Measurements from ENCODE around the gene OTOS. TPM values are rescaled to one million over a fixed set of nuclear protein-coding genes. Genes with fewer than 3 reads are reported as not detected.

The OTOS gene
- total and polyA plus RNA-seq, 2 of the 4 experiments (the other 2 are of a cell fraction), result 0.34 TPM; not detected in 1

DNA sequence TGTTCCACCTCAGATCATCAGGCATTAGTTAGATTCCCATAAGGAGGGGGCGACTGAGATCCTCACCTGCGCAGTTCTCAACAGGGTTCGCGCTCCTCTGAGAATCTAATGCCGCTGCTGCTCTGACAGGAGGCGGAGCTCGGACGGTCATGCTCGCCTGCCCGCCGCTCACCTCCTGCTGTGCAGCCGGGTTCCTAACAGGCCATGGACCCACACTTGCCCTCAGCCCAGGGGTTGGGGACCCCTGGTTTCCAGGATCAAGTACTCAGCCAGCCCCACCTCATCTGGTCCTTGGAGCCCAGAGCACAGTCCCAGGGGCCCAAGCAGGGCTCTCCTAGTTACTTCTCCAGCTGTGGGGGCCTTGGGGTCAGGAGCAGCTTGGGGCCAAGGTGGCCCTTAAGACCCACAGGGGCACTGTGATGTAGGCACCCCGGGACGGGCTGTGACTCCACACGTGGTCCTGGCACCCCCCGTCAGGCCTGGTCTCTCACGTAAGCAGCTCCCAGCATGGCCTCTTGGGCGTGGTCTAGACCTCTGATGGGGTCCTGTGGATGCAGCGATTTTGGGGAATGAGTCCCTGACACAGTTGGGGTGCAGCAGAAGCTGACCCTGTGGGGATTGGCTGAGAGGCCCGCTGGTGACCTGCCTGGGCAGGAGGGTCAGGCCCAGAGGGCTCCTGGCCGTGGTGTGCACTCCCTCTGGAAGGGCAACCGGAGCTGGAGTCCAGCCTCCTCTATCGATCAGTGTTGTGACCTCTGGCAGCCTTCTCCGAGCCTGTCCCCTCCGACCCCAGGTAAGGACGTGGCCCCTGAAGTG, 28.3 kb upstream of the OTOS start (continued):
- no peak for TF ChIP-seq RCOR1 (IDR thresholded peaks at IDR 0.05; ENCODE audit: insufficient replicate concordance, low read length)

DNA sequence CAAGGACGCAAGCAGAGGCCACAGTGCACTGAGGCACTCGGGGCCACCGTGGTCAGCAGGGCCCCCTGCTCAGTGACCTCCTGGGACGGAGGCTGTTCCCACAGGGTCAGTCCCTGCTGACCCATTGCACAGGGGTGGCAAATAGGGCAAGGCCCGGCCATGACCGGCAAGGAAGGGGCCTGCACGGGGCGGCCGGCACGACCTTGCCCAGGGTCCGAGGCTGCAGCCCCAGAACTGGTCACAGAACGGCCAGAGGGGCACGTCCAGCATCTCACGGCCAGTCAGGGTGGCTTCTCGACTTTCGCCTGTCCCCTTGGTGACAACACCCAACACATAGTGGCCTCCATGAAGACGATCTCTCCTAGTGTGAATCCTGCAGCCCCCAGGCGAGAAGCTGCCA, 27.6 kb upstream of the OTOS start:
- H3K9me3 ChIP-seq (ENCODE audit: control insufficient read depth, insufficient read depth, low read length), result peaks cover 4% of the 10 kb centered on the region; the same call in 1 of the 2 replicates
- CTCF ChIA-PET, result no interaction called here

More for the DNA sequence above, 27.6 kb upstream of the OTOS start:
- Histone ChIP-seq H3K14ac (replicated peaks; ENCODE audit: low read depth, low read length) (no peak overlapping the region), H2BK5ac (ENCODE audit: low read depth, low read length, poor library complexity, severe bottlenecking) (no peak overlapping the region), H4K91ac (ENCODE audit: insufficient read depth, low read depth, low read length) (no peak overlapping the region), H3K4me3 (ENCODE audit: insufficient read depth, low read depth, low read length) (no peak overlapping the region), H4K20me1 (ENCODE audit: insufficient read depth, low read length) (no peaks in the 10 kb centered on the region), H3K27ac (ENCODE audit: insufficient read depth, low read length) (no peak overlapping the region), H2AK5ac (ENCODE audit: low read depth, low read length) (no peak overlapping the region), H3K18ac (ENCODE audit: low read depth, low read length) (no peak overlapping the region), H3K36me3 (ENCODE audit: control insufficient read depth, insufficient read depth, low read length) (no peaks in the 10 kb centered on the region), H3K23ac (ENCODE audit: low read depth, low read length) (no peak overlapping the region), H2BK120ac (ENCODE audit: low read depth, low read length) (no peak overlapping the region), H3K9ac (ENCODE audit: low read depth, low read length) (no peak overlapping the region), H3K27me3 (ENCODE audit: control insufficient read depth, insufficient read depth, low read length) (peaks cover 43% of the 10 kb centered on the region), H3K4me2 (ENCODE audit: low read depth, low read length) (no peak overlapping the region), H4K5ac (ENCODE audit: low read depth, low read length) (no peak overlapping the region), H3K4me1 (ENCODE audit: control insufficient read depth, insufficient read depth, low read length) (peaks cover 3% of the 10 kb centered on the region; the same call in 1 of the 2 replicates), H3K56ac (ENCODE audit: extremely low read depth, insufficient read depth, low read length) (no peak overlapping the region), H2AK9ac (replicated peaks; ENCODE audit: low read depth, low read length, poor library complexity) (no peak overlapping the region), H2AFZ (replicated peaks; ENCODE audit: low read length, poor library complexity) (no peak overlapping the region), H2BK20ac (ENCODE audit: low read depth, low read length) (no peak overlapping the region), H3K9me1 (ENCODE audit: insufficient read depth, low read length) (no peaks in the 10 kb centered on the region), H3K4ac (ENCODE audit: low read depth, low read length) (no peak overlapping the region), H2BK15ac (ENCODE audit: low read depth, low read length) (no peak overlapping the region), H4K8ac (ENCODE audit: low read depth in 2 of 2, low read length in 2 of 2) (no peak overlapping the region), H3K79me1 (ENCODE audit: low read depth in 1 of 2, low read length in 2 of 2) (no peaks in the 10 kb centered on the region)
- TF ChIP-seq RAD21 (IDR thresholded peaks at IDR 0.05; ENCODE audit: low read length) (no peak), MXI1 (IDR thresholded peaks at IDR 0.05; ENCODE audit: borderline replicate concordance, low read depth, low read length) (no peak), POLR2A (IDR thresholded peaks at IDR 0.05; ENCODE audit: low read depth, low read length) (no peak), MAZ (IDR thresholded peaks at IDR 0.05; ENCODE audit: borderline replicate concordance, low read depth, low read length) (no peak), RFX5 (IDR thresholded peaks at IDR 0.05; ENCODE audit: low read depth, low read length) (no peak), FOS (IDR thresholded peaks at IDR 0.05; ENCODE audit: low read depth, low read length) (no peak), SMC3 (IDR thresholded peaks at IDR 0.05; ENCODE audit: low read depth, low read length) (no peak), NFE2L2 (IDR thresholded peaks at IDR 0.05; ENCODE audit: low read depth, low read length) (no peak), RCOR1 (IDR thresholded peaks at IDR 0.05; ENCODE audit: insufficient replicate concordance, low read length) (no peak)
- TF ChIP-seq, protein P1, sequence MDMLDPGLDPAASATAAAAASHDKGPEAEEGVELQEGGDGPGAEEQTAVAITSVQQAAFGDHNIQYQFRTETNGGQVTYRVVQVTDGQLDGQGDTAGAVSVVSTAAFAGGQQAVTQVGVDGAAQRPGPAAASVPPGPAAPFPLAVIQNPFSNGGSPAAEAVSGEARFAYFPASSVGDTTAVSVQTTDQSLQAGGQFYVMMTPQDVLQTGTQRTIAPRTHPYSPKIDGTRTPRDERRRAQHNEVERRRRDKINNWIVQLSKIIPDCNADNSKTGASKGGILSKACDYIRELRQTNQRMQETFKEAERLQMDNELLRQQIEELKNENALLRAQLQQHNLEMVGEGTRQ (IDR thresholded peaks at IDR 0.05; ENCODE audit: low read depth, low read length), result no peak
- DNase-seq (no peak), ATAC-seq (ENCODE audit: low read depth) (no peak)
- no TSS peak for BruUV-seq (replicated peaks)
- intact Hi-C loops (cut with micrococcal nuclease) (no loop called here), in situ Hi-C loops (cut with MboI; ENCODE audit: low sequenced_read_pairs) (no loop called here), dilution Hi-C loops (cut with HindIII; ENCODE audit: low sequenced_read_pairs, unreplicated experiment) (no loop called here)
- POLR2A ChIA-PET (ENCODE audit: unreplicated experiment), result interaction anchor here (0.5 kb wide), 1 partner anchor 398 kb away, joined by 3 read pairs; no protein-coding TSS in a partner anchor
- 66% methylated on average over 11 of the region's 18 CpGs; no CpG with 5 or more reads in 1 of the 2 experiments for WGBS, 2 experiments (ENCODE audit: extremely low coverage in 2 of 2, insufficient read length in 1 of 2)

All from IMR-90 (cell line).